Measurements from ENCODE around the gene ACER3.

Gene ACER3

GRCh38 chr11:77019976-77020595, 159.4 kb downstream of the ACER3 start:
- no peak for TF ChIP-seq CTCF (IDR thresholded peaks at IDR 0.05; ENCODE audit: low read depth, low read length)
- no peak for TF ChIP-seq EZH2phosphoT487 (IDR thresholded peaks at IDR 0.05; ENCODE audit: low read depth)
- peaks cover 9% of the 10 kb centered on the region for H3K36me3 ChIP-seq (replicated peaks; ENCODE audit: low read depth, low read length)
- no peak overlapping the region for H3K27ac ChIP-seq (ENCODE audit: low read length)
- H4K20me1 ChIP-seq (ENCODE audit: insufficient read depth, low read length): no peaks in the 10 kb centered on the region
- H3K4me2 ChIP-seq (ENCODE audit: low read length): no peak overlapping the region
- H2AFZ ChIP-seq (ENCODE audit: low read depth, low read length): no peak overlapping the region
- no peaks in the 10 kb centered on the region for H3K9me3 ChIP-seq (ENCODE audit: insufficient read depth, low read length)
- no peaks in the 10 kb centered on the region for H3K27me3 ChIP-seq (ENCODE audit: low read depth, low read length)
- H3K4me1 ChIP-seq (ENCODE audit: low read length): peaks cover 10% of the 10 kb centered on the region
- no peak overlapping the region for H3K4me3 ChIP-seq (ENCODE audit: low read length)
- no peaks in the 10 kb centered on the region for H3K79me2 ChIP-seq (ENCODE audit: low read length)
- H3K9ac ChIP-seq (ENCODE audit: low read length): no peak overlapping the region

- Histone ChIP-seq H3K9ac (ENCODE audit: low read length) (no peak overlapping the region), H3K36me3 (replicated peaks; ENCODE audit: low read depth, low read length) (peaks cover 9% of the 10 kb centered on the region), H3K79me2 (ENCODE audit: low read length) (no peaks in the 10 kb centered on the region), H4K20me1 (ENCODE audit: insufficient read depth, low read length) (no peaks in the 10 kb centered on the region), H3K9me3 (ENCODE audit: insufficient read depth, low read length) (no peaks in the 10 kb centered on the region), H3K27me3 (ENCODE audit: low read depth, low read length) (no peaks in the 10 kb centered on the region), H2AFZ (ENCODE audit: low read depth, low read length) (no peak overlapping the region), H3K4me1 (ENCODE audit: low read length) (peaks cover 13% of the 10 kb centered on the region), H3K4me2 (ENCODE audit: low read length) (no peak overlapping the region), H3K27ac (ENCODE audit: low read length) (no peak overlapping the region), H3K4me3 (ENCODE audit: low read length) (no peak overlapping the region)
- TF ChIP-seq EZH2phosphoT487 (IDR thresholded peaks at IDR 0.05; ENCODE audit: low read depth) (no peak), CTCF (IDR thresholded peaks at IDR 0.05; ENCODE audit: low read depth, low read length) (no peak)
These were observed 160.0 kb downstream of the ACER3 start for GRCh38 chr11:77020734-77021133.

- TF ChIP-seq CTCF (IDR thresholded peaks at IDR 0.05; ENCODE audit: low read depth, low read length) (no peak), EZH2phosphoT487 (IDR thresholded peaks at IDR 0.05; ENCODE audit: low read depth) (no peak)
- H4K20me1 ChIP-seq (ENCODE audit: insufficient read depth, low read length): no peaks in the 10 kb centered on the region
- peak overlapping the region; percentile 70 for H3K27ac ChIP-seq (ENCODE audit: low read length)
- peak overlapping the region; percentile 56 for H3K4me2 ChIP-seq (ENCODE audit: low read length)
- H2AFZ ChIP-seq (ENCODE audit: low read depth, low read length): peak overlapping the region; percentile 5; the same call in 1 of the 2 replicates
- no peaks in the 10 kb centered on the region for H3K79me2 ChIP-seq (ENCODE audit: low read length)
- no peaks in the 10 kb centered on the region for H3K9me3 ChIP-seq (ENCODE audit: insufficient read depth, low read length)
- peaks cover 13% of the 10 kb centered on the region for H3K4me1 ChIP-seq (ENCODE audit: low read length)
- H3K9ac ChIP-seq (ENCODE audit: low read length): 0 out of 2 replicates have a peak overlapping the region, but pooled peaks have one; percentile 13
- peaks cover 3% of the 10 kb centered on the region for H3K36me3 ChIP-seq (replicated peaks; ENCODE audit: low read depth, low read length)
- H3K4me3 ChIP-seq (ENCODE audit: low read length): peak overlapping the region; percentile 23; the same call in 1 of the 2 replicates
- peaks cover 6% of the 10 kb centered on the region; the same call in 1 of the 2 replicates for H3K27me3 ChIP-seq (ENCODE audit: low read depth, low read length)
These were observed 164.0 kb downstream of the ACER3 start for GRCh38 chr11:77024745-77025144.

- Histone ChIP-seq H3K9ac (ENCODE audit: low read length) (no peak overlapping the region), H3K27ac (ENCODE audit: low read length) (no peak overlapping the region)
These were observed 165.5 kb downstream of the ACER3 start for GRCh38 chr11:77026221-77026620.

More at GRCh38 chr11:77026221-77026620, 165.5 kb downstream of the ACER3 start:
- no peak overlapping the region for H3K4me3 ChIP-seq (ENCODE audit: low read length)
- H3K4me1 ChIP-seq (ENCODE audit: low read length): peaks cover 13% of the 10 kb centered on the region
- no peaks in the 10 kb centered on the region for H3K79me2 ChIP-seq (ENCODE audit: low read length)
- no peaks in the 10 kb centered on the region for H3K9me3 ChIP-seq (ENCODE audit: insufficient read depth, low read length)
- no peaks in the 10 kb centered on the region for H4K20me1 ChIP-seq (ENCODE audit: insufficient read depth, low read length)
- H3K36me3 ChIP-seq (replicated peaks; ENCODE audit: low read depth, low read length): no peaks in the 10 kb centered on the region
- H3K4me2 ChIP-seq (ENCODE audit: low read length): no peak overlapping the region
- H3K27me3 ChIP-seq (ENCODE audit: low read depth, low read length): peaks cover 21% of the 10 kb centered on the region
- no peak for TF ChIP-seq CTCF (IDR thresholded peaks at IDR 0.05; ENCODE audit: low read depth, low read length)
- no peak overlapping the region for H2AFZ ChIP-seq (ENCODE audit: low read depth, low read length)
